H1 (cell line): ENCODE measurements around the gene ZSCAN16. TPM values are rescaled to one million over a fixed set of nuclear protein-coding genes. Genes with fewer than 3 reads are reported as not detected.

Experiments used
- JUN ChIP-seq: IDR thresholded peaks from 2 replicates; pipeline ENCODE4 v1.6.1; 2011; ENCODE audit warnings: low read depth, mild to moderate bottlenecking, improper control_type of control experiment, low read length
- polyA plus RNA-seq, 7 experiments: library from polyadenylated mRNA; depleted of rRNA in 3 of 7; stranded (reverse) in 5 of 7; unstranded in 2 of 7; fragments of >200 nt in 5 of 7; fragments of 200-250 nt in 2 of 7; gene quantifications; 1 replicate in 5 of 7; 2 replicates in 1 of 7; 4 replicates in 1 of 7; pipeline versions ENCODE4 v1.2.1 to v1.2.3, GENCODE V29; 2011 to 2013; ENCODE audit warnings: missing spikeins in 2 of 7, mixed read lengths in 2 of 7
- total RNA-seq: library from RNA; stranded (reverse); fragmentation: NEBNext Ultra II Directional; extraction: Animal tissue kit (Norgen Biotek cat#: 25700); gene quantifications from 2 replicates; pipeline ENCODE4 v1.2.1, GENCODE V29; 2021
- TF ChIP-seq, protein P1 (sequence below): fragments of 300-600 bp; sonication (generic); IDR thresholded peaks from 2 replicates; pipeline ENCODE4 v1.7.1; 2012; ENCODE audit warnings: low read length, moderate library complexity, mild to moderate bottlenecking, inconsistent platforms; ENCODE audit not compliant: insufficient replicate concordance

Gene ZSCAN16
- total and polyA plus RNA-seq, 2 of the 8 experiments (the other 6 are each of a cell fraction or from before 2014, with no cell fraction given), result 3.6 to 9.4 TPM

DNA sequence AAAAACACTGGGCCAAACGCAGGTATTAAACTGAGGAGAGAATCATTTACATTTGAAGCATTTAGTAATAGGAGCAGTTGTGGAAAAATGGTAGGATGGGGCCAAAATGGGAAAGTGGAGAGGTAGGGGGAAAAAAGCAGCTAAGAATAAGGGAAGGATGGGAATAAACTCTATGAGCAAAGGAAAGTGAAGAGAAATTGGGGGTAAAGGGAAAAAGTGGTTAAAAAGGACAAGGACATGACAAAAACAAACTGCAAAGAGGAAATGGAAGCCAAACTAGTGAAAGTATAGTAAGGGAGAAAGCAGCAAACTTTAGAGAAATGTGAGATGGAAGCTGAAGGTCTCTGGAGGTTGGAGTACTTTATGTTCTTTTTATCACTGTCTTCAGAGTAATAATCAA, 6.2 kb upstream of the ZSCAN16 start (continued):
- TF ChIP-seq, protein P1, sequence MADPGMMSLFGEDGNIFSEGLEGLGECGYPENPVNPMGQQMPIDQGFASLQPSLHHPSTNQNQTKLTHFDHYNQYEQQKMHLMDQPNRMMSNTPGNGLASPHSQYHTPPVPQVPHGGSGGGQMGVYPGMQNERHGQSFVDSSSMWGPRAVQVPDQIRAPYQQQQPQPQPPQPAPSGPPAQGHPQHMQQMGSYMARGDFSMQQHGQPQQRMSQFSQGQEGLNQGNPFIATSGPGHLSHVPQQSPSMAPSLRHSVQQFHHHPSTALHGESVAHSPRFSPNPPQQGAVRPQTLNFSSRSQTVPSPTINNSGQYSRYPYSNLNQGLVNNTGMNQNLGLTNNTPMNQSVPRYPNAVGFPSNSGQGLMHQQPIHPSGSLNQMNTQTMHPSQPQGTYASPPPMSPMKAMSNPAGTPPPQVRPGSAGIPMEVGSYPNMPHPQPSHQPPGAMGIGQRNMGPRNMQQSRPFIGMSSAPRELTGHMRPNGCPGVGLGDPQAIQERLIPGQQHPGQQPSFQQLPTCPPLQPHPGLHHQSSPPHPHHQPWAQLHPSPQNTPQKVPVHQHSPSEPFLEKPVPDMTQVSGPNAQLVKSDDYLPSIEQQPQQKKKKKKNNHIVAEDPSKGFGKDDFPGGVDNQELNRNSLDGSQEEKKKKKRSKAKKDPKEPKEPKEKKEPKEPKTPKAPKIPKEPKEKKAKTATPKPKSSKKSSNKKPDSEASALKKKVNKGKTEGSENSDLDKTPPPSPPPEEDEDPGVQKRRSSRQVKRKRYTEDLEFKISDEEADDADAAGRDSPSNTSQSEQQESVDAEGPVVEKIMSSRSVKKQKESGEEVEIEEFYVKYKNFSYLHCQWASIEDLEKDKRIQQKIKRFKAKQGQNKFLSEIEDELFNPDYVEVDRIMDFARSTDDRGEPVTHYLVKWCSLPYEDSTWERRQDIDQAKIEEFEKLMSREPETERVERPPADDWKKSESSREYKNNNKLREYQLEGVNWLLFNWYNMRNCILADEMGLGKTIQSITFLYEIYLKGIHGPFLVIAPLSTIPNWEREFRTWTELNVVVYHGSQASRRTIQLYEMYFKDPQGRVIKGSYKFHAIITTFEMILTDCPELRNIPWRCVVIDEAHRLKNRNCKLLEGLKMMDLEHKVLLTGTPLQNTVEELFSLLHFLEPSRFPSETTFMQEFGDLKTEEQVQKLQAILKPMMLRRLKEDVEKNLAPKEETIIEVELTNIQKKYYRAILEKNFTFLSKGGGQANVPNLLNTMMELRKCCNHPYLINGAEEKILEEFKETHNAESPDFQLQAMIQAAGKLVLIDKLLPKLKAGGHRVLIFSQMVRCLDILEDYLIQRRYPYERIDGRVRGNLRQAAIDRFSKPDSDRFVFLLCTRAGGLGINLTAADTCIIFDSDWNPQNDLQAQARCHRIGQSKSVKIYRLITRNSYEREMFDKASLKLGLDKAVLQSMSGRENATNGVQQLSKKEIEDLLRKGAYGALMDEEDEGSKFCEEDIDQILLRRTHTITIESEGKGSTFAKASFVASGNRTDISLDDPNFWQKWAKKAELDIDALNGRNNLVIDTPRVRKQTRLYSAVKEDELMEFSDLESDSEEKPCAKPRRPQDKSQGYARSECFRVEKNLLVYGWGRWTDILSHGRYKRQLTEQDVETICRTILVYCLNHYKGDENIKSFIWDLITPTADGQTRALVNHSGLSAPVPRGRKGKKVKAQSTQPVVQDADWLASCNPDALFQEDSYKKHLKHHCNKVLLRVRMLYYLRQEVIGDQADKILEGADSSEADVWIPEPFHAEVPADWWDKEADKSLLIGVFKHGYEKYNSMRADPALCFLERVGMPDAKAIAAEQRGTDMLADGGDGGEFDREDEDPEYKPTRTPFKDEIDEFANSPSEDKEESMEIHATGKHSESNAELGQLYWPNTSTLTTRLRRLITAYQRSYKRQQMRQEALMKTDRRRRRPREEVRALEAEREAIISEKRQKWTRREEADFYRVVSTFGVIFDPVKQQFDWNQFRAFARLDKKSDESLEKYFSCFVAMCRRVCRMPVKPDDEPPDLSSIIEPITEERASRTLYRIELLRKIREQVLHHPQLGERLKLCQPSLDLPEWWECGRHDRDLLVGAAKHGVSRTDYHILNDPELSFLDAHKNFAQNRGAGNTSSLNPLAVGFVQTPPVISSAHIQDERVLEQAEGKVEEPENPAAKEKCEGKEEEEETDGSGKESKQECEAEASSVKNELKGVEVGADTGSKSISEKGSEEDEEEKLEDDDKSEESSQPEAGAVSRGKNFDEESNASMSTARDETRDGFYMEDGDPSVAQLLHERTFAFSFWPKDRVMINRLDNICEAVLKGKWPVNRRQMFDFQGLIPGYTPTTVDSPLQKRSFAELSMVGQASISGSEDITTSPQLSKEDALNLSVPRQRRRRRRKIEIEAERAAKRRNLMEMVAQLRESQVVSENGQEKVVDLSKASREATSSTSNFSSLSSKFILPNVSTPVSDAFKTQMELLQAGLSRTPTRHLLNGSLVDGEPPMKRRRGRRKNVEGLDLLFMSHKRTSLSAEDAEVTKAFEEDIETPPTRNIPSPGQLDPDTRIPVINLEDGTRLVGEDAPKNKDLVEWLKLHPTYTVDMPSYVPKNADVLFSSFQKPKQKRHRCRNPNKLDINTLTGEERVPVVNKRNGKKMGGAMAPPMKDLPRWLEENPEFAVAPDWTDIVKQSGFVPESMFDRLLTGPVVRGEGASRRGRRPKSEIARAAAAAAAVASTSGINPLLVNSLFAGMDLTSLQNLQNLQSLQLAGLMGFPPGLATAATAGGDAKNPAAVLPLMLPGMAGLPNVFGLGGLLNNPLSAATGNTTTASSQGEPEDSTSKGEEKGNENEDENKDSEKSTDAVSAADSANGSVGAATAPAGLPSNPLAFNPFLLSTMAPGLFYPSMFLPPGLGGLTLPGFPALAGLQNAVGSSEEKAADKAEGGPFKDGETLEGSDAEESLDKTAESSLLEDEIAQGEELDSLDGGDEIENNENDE, result no peak
- no peak for TF ChIP-seq JUN
